HepG2 (cell line): Measurements from ENCODE around the gene C11orf91. TPM values are rescaled to one million over a fixed set of nuclear protein-coding genes. Genes with fewer than 3 reads are reported as not detected.
A peak's percentile ranks its signal among the peaks of the same experiment; 100 is the strongest.

Source experiments
- ATAC-seq: fragments of 200-7000 bp; cut with Tn5 transposase; 3 replicates; pipeline ENCODE4 v1.9.1; 2020; ENCODE audit warnings: mild to moderate bottlenecking, moderate library complexity
- BruUV-seq: library from RNA; stranded (reverse); fragments of 400-500 nt; replicated peaks from 2 replicates; lab custom pipeline; 2021; lab: Mats Ljungman, UMichigan
- CTCF ChIA-PET: fragments of 300-600 bp; formaldehyde crosslinking; extraction: SDS; loops from one replicate; lab custom pipeline; 2021; ENCODE audit warnings: low total read pairs, inconsistent platforms, low intra/inter-chr PET ratio; lab: Yijun Ruan, JAX
- POLR2A ChIA-PET: fragments of 350-600 bp; sonication (Branson Sonifier 250); formaldehyde crosslinking; loops from one replicate; lab custom pipeline; 2020; ENCODE audit warnings: antibody characterized with exemption, inconsistent platforms; lab: Yijun Ruan, JAX
- DNase-seq: peaks from one replicate; pipeline ENCODE4 v3.0.0-alpha.2; 2015; ENCODE audit warnings: low spot score
- FAIRE-seq: peaks from 3 replicates; lab custom pipeline; 2011; peaks lifted over from hg19 to GRCh38; lab: Jason Lieb, UNC
- H2AFZ ChIP-seq: one replicate; pipeline ENCODE4 v1.6.1; 2011; ENCODE audit warnings: low read length, inconsistent platforms
- H3K27ac ChIP-seq: fragments of 300-600 bp; 3 replicates; pipeline ENCODE4 v1.8.0; 2011; ENCODE audit warnings: mixed run types, mild to moderate bottlenecking, mixed read lengths, low read length, inconsistent platforms; ENCODE audit not compliant: insufficient read depth; ENCODE audit errors: extremely low read length
- H3K27me3 ChIP-seq, 2 experiments: fragments of 200-600 bp in 1 of 2; 2 replicates in 1 of 2; 3 replicates in 1 of 2; pipeline versions ENCODE4 v1.6.0 to v1.8.0; 2011; ENCODE audit warnings: low read length in 2 of 2, mild to moderate bottlenecking in 2 of 2, moderate library complexity in 2 of 2, inconsistent platforms in 1 of 2; ENCODE audit not compliant: insufficient read depth in 2 of 2, control insufficient read depth in 1 of 2
- H3K36me3 ChIP-seq, 2 experiments: fragments of 200-600 bp in 1 of 2; replicated peaks in 1 of 2; 2 replicates in 1 of 2; 3 replicates in 1 of 2; pipeline versions ENCODE4 v1.5.1 to v1.8.0; 2011; ENCODE audit warnings: low read length in 2 of 2, inconsistent platforms in 1 of 2; ENCODE audit not compliant: insufficient read depth in 2 of 2, control insufficient read depth in 1 of 2
- H3K4me1 ChIP-seq: 2 replicates; pipeline ENCODE4 v1.5.1; 2012; ENCODE audit warnings: low read length, inconsistent platforms; ENCODE audit not compliant: insufficient read depth
- H3K4me2 ChIP-seq: 2 replicates; pipeline ENCODE4 v1.6.0; 2011; ENCODE audit warnings: low read depth, low read length, inconsistent platforms
- H3K4me3 ChIP-seq, 3 experiments: fragments of 200-600 bp in 1 of 3; sonication (generic), shearing (Covaris generic) in 1 of 3; replicated peaks in 1 of 3; 2 replicates each; pipeline ENCODE4 v1.5.1; 2011 to 2016; ENCODE audit warnings: low read length in 3 of 3, inconsistent platforms in 2 of 3, low read depth in 2 of 3, mild to moderate bottlenecking in 2 of 3, control low read depth in 1 of 3, mixed read lengths in 1 of 3; ENCODE audit not compliant: insufficient read depth in 1 of 3
- H3K79me2 ChIP-seq: one replicate; pipeline ENCODE4 v1.6.1; 2011; ENCODE audit warnings: low read length, inconsistent platforms; ENCODE audit not compliant: insufficient read depth
- H3K9ac ChIP-seq: 2 replicates; pipeline ENCODE4 v1.6.0; 2011; ENCODE audit warnings: mild to moderate bottlenecking, low read depth, low read length, inconsistent platforms; ENCODE audit not compliant: insufficient read depth
- H3K9me3 ChIP-seq: 2 replicates; pipeline ENCODE4 v1.5.1; 2012; ENCODE audit warnings: mild to moderate bottlenecking, low read length
- H4K20me1 ChIP-seq: 2 replicates; pipeline ENCODE4 v1.6.0; 2011; ENCODE audit warnings: inconsistent platforms, mild to moderate bottlenecking, low read length, moderate library complexity; ENCODE audit not compliant: insufficient read depth
- CBX5 ChIP-seq: sonication (generic); formaldehyde crosslinking; IDR thresholded peaks from 2 replicates; pipeline ENCODE4 v1.4.0; 2020; ENCODE audit warnings: missing genetic modification reagents, borderline replicate concordance
- ERF ChIP-seq: IDR thresholded peaks from 2 replicates; pipeline ENCODE4 v1.6.1; 2018; ENCODE audit warnings: missing biosample characterization, missing genetic modification reagents
- REPIN1 ChIP-seq: sonication (generic); formaldehyde crosslinking; IDR thresholded peaks from 2 replicates; pipeline ENCODE4 v1.8.0; 2022; ENCODE audit warnings: missing genetic modification reagents, low read depth, mild to moderate bottlenecking, borderline replicate concordance
- SOX6 ChIP-seq, 2 experiments: fragments of 450-650 bp in 1 of 2; sonication (generic) in 1 of 2; formaldehyde crosslinking in 1 of 2; IDR thresholded peaks; 2 replicates each; pipeline versions ENCODE4 v1.4.0 to v1.6.1; 2017 to 2020; ENCODE audit warnings: antibody characterized with exemption in 1 of 2, mild to moderate bottlenecking in 1 of 2, missing genetic modification reagents in 1 of 2
- SP2 ChIP-seq: sonication (generic); formaldehyde crosslinking; IDR thresholded peaks from 2 replicates; pipeline ENCODE4 v1.5.1; 2020; ENCODE audit warnings: mild to moderate bottlenecking, missing genetic modification reagents
- ZNF18 ChIP-seq: sonication (generic); formaldehyde crosslinking; IDR thresholded peaks from 2 replicates; pipeline ENCODE4 v1.8.0; 2022; ENCODE audit warnings: mild to moderate bottlenecking, missing genetic modification reagents; ENCODE audit not compliant: insufficient replicate concordance
- ZNF235 ChIP-seq: sonication (generic); formaldehyde crosslinking; IDR thresholded peaks from 2 replicates; pipeline ENCODE4 v1.8.1; 2023; ENCODE audit warnings: mild to moderate bottlenecking, missing genetic modification reagents, borderline replicate concordance
- ZNF496 ChIP-seq: sonication (generic); formaldehyde crosslinking; IDR thresholded peaks from 2 replicates; pipeline ENCODE4 v1.8.1; 2023; ENCODE audit warnings: mild to moderate bottlenecking, moderate library complexity, missing genetic modification reagents; ENCODE audit not compliant: insufficient replicate concordance
- ZNF879 ChIP-seq: sonication (generic); formaldehyde crosslinking; IDR thresholded peaks from 2 replicates; pipeline ENCODE4 v1.8.1; 2023; ENCODE audit warnings: missing genetic modification reagents
- WGBS: methylation state at CpG from one replicate; pipeline ENCODE4 v1.1.6; 2017; ENCODE audit warnings: low lambda C conversion rate; 5-methylcytosine and 5-hydroxymethylcytosine counted together
- in situ Hi-C: cut with HindIII; loops from 2 replicates; pipeline ENCODE4 v1.10.0; 2017; ENCODE audit warnings: low pct_unique_long_range_greater_than_20kb; ENCODE audit not compliant: extremely low pct_ligation_motif_present
- intact Hi-C: fragments of 100-400 bp; cut with micrococcal nuclease; formaldehyde crosslinking; loops from one replicate; pipeline ENCODE4 v1.10.0; 2022; ENCODE audit not compliant: unreplicated experiment
- polyA plus RNA-seq, 8 experiments: library from polyadenylated mRNA; depleted of rRNA in 3 of 8; stranded (reverse) in 7 of 8; unstranded in 1 of 8; fragments of >200 nt; fragmentation: Illumina TruSeq in 4 of 8; extraction: Trizol in 4 of 8; gene quantifications; 2 replicates each; pipeline versions ENCODE4 v1.2.1 to v1.2.3, GENCODE V29; 2011 to 2016; ENCODE audit warnings: low read depth in 4 of 8, missing spikeins in 1 of 8, mixed read lengths in 1 of 8; ENCODE audit not compliant: insufficient read depth in 1 of 8
- total RNA-seq, 5 experiments: library from RNA; depleted of rRNA; stranded (reverse); fragments of >200 nt; fragmentation: Illumina TruSeq; extraction: Trizol; gene quantifications; 2 replicates each; pipeline ENCODE4 v1.2.3, GENCODE V29; 2016; ENCODE audit warnings: low read depth in 1 of 5
- TF ChIP-seq, protein P1 (sequence below): sonication (generic); formaldehyde crosslinking; IDR thresholded peaks from 2 replicates; pipeline ENCODE4 v1.4.0; 2020; ENCODE audit warnings: missing genetic modification reagents, borderline replicate concordance
- TF ChIP-seq, protein P2 (sequence below): sonication (generic); formaldehyde crosslinking; IDR thresholded peaks from 2 replicates; pipeline ENCODE4 v1.4.0; 2020; ENCODE audit warnings: missing genetic modification reagents

The C11orf91 gene
- total and polyA plus RNA-seq, 2 of the 13 experiments (the other 11 are each of a cell fraction or from before 2014, with no cell fraction given) = 0.35 TPM; not detected in 1

DNA sequence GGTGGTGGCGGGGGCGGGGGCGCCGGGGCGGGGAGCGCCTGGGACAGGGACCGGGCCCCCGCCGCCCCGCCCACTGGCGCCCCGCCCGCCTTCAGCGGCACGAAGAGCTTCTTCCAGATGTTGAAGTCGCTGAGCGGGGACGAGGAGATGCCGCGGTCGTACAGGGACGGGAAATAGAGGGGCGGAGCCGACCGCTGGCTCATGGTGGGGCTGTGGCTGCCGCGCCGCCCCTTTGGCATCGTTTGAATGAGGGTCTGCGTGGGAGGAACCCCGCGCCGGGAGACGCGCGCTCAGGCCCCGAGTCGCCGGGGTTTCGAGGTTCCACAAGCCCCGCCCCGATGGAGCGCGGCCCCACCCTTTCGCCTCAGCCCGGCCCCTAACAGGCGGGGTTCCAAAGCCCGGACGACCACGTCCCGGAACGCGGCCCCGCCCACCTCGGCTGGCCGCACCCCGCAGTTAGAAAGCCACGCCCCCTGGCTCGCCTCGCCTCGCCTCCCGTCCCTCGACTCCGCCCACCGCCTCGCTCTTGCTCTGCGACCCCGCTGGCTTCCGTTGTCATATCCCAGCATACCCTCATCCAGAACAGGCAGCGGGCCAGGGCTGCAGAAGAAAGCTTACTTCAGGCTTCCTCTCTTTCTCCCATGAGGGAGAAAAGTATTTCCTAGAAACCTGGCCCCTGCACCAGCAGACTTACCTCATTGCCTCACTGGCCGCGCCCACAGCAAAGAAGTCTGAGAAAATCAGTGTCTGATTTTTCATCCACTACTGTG lies at the start of gene C11orf91 (continued):
- TF ChIP-seq, protein P1, sequence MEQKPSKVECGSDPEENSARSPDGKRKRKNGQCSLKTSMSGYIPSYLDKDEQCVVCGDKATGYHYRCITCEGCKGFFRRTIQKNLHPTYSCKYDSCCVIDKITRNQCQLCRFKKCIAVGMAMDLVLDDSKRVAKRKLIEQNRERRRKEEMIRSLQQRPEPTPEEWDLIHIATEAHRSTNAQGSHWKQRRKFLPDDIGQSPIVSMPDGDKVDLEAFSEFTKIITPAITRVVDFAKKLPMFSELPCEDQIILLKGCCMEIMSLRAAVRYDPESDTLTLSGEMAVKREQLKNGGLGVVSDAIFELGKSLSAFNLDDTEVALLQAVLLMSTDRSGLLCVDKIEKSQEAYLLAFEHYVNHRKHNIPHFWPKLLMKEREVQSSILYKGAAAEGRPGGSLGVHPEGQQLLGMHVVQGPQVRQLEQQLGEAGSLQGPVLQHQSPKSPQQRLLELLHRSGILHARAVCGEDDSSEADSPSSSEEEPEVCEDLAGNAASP (CRISPR knock-in tag) = peak; percentile 60; the same call in 1 of the 2 replicates
- TF ChIP-seq SOX6 (IDR thresholded peaks at IDR 0.05) = no peak
- TF ChIP-seq SOX6 (CRISPR knock-in tag; IDR thresholded peaks at IDR 0.05) = peak; percentile 37
- no peak for TF ChIP-seq ZNF496
- no peak; the same call in 1 of the 2 replicates for TF ChIP-seq CBX5 (CRISPR knock-in tag)
- TF ChIP-seq REPIN1 (CRISPR knock-in tag) = peak; percentile 76; the same call in 1 of the 2 replicates

DNA sequence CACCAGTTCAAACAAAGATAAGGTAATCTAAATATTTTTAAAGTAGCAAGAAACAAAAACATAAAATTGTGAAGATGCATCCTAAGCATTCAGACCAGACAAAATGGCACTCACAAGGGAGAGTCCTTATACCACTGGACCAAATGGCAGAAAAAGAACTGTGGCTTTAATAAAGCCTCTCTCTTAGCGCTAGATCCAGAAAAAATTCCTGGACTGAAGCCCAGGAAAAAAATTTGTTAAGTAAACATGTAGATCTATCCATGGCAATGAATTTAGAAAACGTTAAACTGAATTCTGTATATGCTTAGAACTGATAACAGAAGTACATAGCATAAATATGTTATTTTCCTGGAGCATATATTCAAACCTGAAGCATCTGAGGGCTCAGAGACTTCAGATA lies 47.4 kb upstream of the C11orf91 start:
- BruUV-seq = no TSS peak
- H3K27me3 ChIP-seq = no peaks in the 10 kb centered on the region
- no peak overlapping the region for H2AFZ ChIP-seq
- H3K4me3 ChIP-seq = no peak overlapping the region
- ChIA-PET POLR2A (no interaction called here), CTCF (no interaction called here)
- ATAC-seq = no peak
- no peaks in the 10 kb centered on the region for H4K20me1 ChIP-seq
- H3K4me1 ChIP-seq = peaks cover 11% of the 10 kb centered on the region
- no peak overlapping the region for H3K4me2 ChIP-seq
- H3K79me2 ChIP-seq = no peaks in the 10 kb centered on the region
- H3K9ac ChIP-seq = no peak overlapping the region
- 53% methylated on average over 2 of the region's 2 CpGs for WGBS
- in situ Hi-C loops (no loop called here), intact Hi-C loops (no loop called here)
- H3K9me3 ChIP-seq = no peaks in the 10 kb centered on the region
- TF ChIP-seq SP2 (CRISPR knock-in tag) (no peak), ZNF879 (CRISPR knock-in tag) (no peak), ZNF235 (CRISPR knock-in tag) (no peak), ERF (no peak), ZNF18 (CRISPR knock-in tag) (no peak)
- TF ChIP-seq, protein P2, sequence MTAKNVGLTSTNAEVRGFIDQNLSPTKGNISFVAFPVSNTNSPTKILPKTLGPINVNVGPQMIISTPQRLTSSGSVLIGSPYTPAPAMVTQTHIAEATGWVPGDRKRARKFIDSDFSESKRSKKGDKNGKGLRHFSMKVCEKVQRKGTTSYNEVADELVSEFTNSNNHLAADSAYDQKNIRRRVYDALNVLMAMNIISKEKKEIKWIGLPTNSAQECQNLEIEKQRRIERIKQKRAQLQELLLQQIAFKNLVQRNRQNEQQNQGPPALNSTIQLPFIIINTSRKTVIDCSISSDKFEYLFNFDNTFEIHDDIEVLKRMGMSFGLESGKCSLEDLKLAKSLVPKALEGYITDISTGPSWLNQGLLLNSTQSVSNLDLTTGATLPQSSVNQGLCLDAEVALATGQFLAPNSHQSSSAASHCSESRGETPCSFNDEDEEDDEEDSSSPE = no peak
- peaks cover 2 to 4% of the 10 kb centered on the region in 2 experiments; a peak in 3 of 5 replicates for H3K36me3 ChIP-seq
- no peak for FAIRE-seq
- no peak overlapping the region for H3K27ac ChIP-seq
- no peak for DNase-seq
